Peyer's patch (tissue), 4 donors: ENCODE results near the gene MMP17. TPM values are rescaled to one million over a fixed set of nuclear protein-coding genes. Genes with fewer than 3 reads are reported as not detected.

Source experiments
- DNase-seq, 3 donors: peaks; one replicate each; pipeline ENCODE4 v3.0.0-alpha.2; 2017 to 2019
- H3K27ac ChIP-seq, 4 donors: fragments of 200-600 bp; sonication (generic); one replicate each; pipeline ENCODE4 v1.5.1; 2016 to 2019
- H3K27me3 ChIP-seq, 2 donors: fragments of 200-600 bp; sonication (generic); one replicate each; pipeline ENCODE4 v1.5.1; 2019
- H3K36me3 ChIP-seq, 3 donors: fragments of 200-600 bp; sonication (generic); one replicate each; pipeline ENCODE4 v1.5.1; 2016 to 2019
- H3K4me1 ChIP-seq, 4 donors: fragments of 200-600 bp; sonication (generic); one replicate each; pipeline ENCODE4 v1.5.1; 2016 to 2019
- H3K4me3 ChIP-seq, 4 donors: fragments of 200-600 bp; sonication (generic); 1 replicate in 3 of 4; 2 replicates in 1 of 4; pipeline ENCODE4 v1.5.1; 2016 to 2019; ENCODE audit warnings: mild to moderate bottlenecking in 1 of 4
- H3K9me3 ChIP-seq, 4 donors: fragments of 200-600 bp; sonication (generic); one replicate each; pipeline ENCODE4 v1.5.1; 2016 to 2019; ENCODE audit warnings: mild to moderate bottlenecking in 1 of 4
- CTCF ChIP-seq, 6 experiments: fragments of 450-650 bp in 4 of 6; fragments of 200-600 bp in 2 of 6; sonication (generic) in 1 of 6; IDR thresholded peaks; one replicate each; pipeline ENCODE4 v1.5.1; 2017 to 2019; ENCODE audit warnings: antibody characterized with exemption in 6 of 6, mild to moderate bottlenecking in 3 of 6, moderate library complexity in 1 of 6
- POLR2A ChIP-seq, 2 donors: fragments of 450-650 bp; IDR thresholded peaks; one replicate each; pipeline ENCODE4 v1.5.1; 2017; ENCODE audit warnings: antibody characterized with exemption in 2 of 2, mild to moderate bottlenecking in 2 of 2, moderate library complexity in 2 of 2
- total RNA-seq, 4 donors: library from RNA; depleted of rRNA; stranded (reverse); fragments of >200 nt; gene quantifications; one replicate each; pipeline ENCODE4 v1.1.0, GENCODE V29; 2016

The MMP17 gene
- total RNA-seq, 4 donors from 2014 or later = 4.0 to 32.2 (median 5.3) TPM; not detected in 1

- DNase-seq = peak in 1 of 3 donors; percentile 3
- no peaks in the 10 kb centered on the region for H3K9me3 ChIP-seq
- H3K27ac ChIP-seq = no peak overlapping the region
- H3K27me3 ChIP-seq = no peaks in the 10 kb centered on the region
- TF ChIP-seq CTCF (IDR thresholded peaks at IDR 0.05) (no peak), POLR2A (IDR thresholded peaks at IDR 0.05) (no peak)
- H3K36me3 ChIP-seq = peaks cover 0 to 65% (median 0%) of the 10 kb centered on the region in 3 donors
- no peaks in the 10 kb centered on the region for H3K4me1 ChIP-seq
- H3K4me3 ChIP-seq = no peak overlapping the region
These were observed 34.1 kb upstream of the MMP17 start for GRCh38 chr12:131794061-131794460.

GRCh38 chr12:131794573-131794972 lies 33.6 kb upstream of the MMP17 start:
- no peak overlapping the region for H3K27ac ChIP-seq
- H3K4me1 ChIP-seq = no peaks in the 10 kb centered on the region
- no peaks in the 10 kb centered on the region for H3K27me3 ChIP-seq
- peaks cover 0 to 65% (median 0%) of the 10 kb centered on the region in 3 donors for H3K36me3 ChIP-seq
- H3K9me3 ChIP-seq = no peaks in the 10 kb centered on the region
- DNase-seq = no peak
- TF ChIP-seq CTCF (IDR thresholded peaks at IDR 0.05) (no peak), POLR2A (IDR thresholded peaks at IDR 0.05) (no peak)
- no peak overlapping the region for H3K4me3 ChIP-seq

- Histone ChIP-seq H3K9me3 (no peaks in the 10 kb centered on the region), H3K4me1 (no peaks in the 10 kb centered on the region), H3K36me3 (peaks cover 0 to 65% (median 0%) of the 10 kb centered on the region in 3 donors), H3K4me3 (no peak overlapping the region), H3K27ac (no peak overlapping the region), H3K27me3 (no peaks in the 10 kb centered on the region)
- DNase-seq = no peak
- TF ChIP-seq POLR2A (IDR thresholded peaks at IDR 0.05) (no peak), CTCF (IDR thresholded peaks at IDR 0.05) (no peak)
These were observed 33.1 kb upstream of the MMP17 start for GRCh38 chr12:131795064-131795463.

- H3K4me1 ChIP-seq = no peaks in the 10 kb centered on the region
- no peaks in the 10 kb centered on the region for H3K27me3 ChIP-seq
- H3K9me3 ChIP-seq = no peaks in the 10 kb centered on the region
- no peak overlapping the region for H3K4me3 ChIP-seq
- no peak overlapping the region for H3K27ac ChIP-seq
- H3K36me3 ChIP-seq = peaks cover 0 to 68% (median 0%) of the 10 kb centered on the region in 3 donors
- TF ChIP-seq CTCF (IDR thresholded peaks at IDR 0.05) = no peak
- no peak for TF ChIP-seq POLR2A (IDR thresholded peaks at IDR 0.05)
- no peak for DNase-seq
These were observed 32.3 kb upstream of the MMP17 start for GRCh38 chr12:131795690-131796410.

- Histone ChIP-seq H3K9me3 (no peaks in the 10 kb centered on the region), H3K27me3 (no peaks in the 10 kb centered on the region), H3K4me1 (no peaks in the 10 kb centered on the region), H3K27ac (no peak overlapping the region), H3K4me3 (no peak overlapping the region), H3K36me3 (peaks cover 0 to 65% (median 0%) of the 10 kb centered on the region in 3 donors)
- no peak for TF ChIP-seq POLR2A (IDR thresholded peaks at IDR 0.05)
- TF ChIP-seq CTCF (IDR thresholded peaks at IDR 0.05) = no peak
- no peak for DNase-seq
These were observed 31.8 kb upstream of the MMP17 start for GRCh38 chr12:131796411-131796736.
